CD4-positive, alpha-beta T cell treated with Interleukin-6 for 4 hours (primary cell): ENCODE measurements around the gene DNPH1.

Source experiments
- DNase-seq: peaks from one replicate; pipeline ENCODE4 v3.0.0-alpha.2; 2020; ENCODE audit warnings: mixed read lengths

Gene DNPH1

GRCh38 chr6:43207286-43207685 is 22.0 kb downstream of the DNPH1 start:
- DNase-seq, result no peak

GRCh38 chr6:43205849-43206248 is 23.4 kb downstream of the DNPH1 start:
- no peak for DNase-seq

GRCh38 chr6:43204271-43205105 is 24.8 kb downstream of the DNPH1 start:
- DNase-seq, result no peak

GRCh38 chr6:43203718-43204095 is 25.6 kb downstream of the DNPH1 start:
- no peak for DNase-seq

- DNase-seq, result no peak
Measured at GRCh38 chr6:43203029-43203717, 26.1 kb downstream of the DNPH1 start.

- no peak for DNase-seq
Measured at GRCh38 chr6:43202451-43202850, 26.8 kb downstream of the DNPH1 start.

- DNase-seq, result no peak
Measured at GRCh38 chr6:43200541-43200940, 28.7 kb downstream of the DNPH1 start.

- no peak for DNase-seq
Measured at GRCh38 chr6:43199912-43200311, 29.4 kb downstream of the DNPH1 start.

- no peak for DNase-seq
Measured at GRCh38 chr6:43196337-43196736, 32.9 kb downstream of the DNPH1 start.

GRCh38 chr6:43193929-43194328 is 35.4 kb downstream of the DNPH1 start:
- no peak for DNase-seq

- no peak for DNase-seq
Measured at GRCh38 chr6:43192911-43193310, 36.4 kb downstream of the DNPH1 start.

GRCh38 chr6:43189776-43190304 is 39.4 kb downstream of the DNPH1 start:
- DNase-seq, result no peak

GRCh38 chr6:43188426-43188825 is 40.9 kb downstream of the DNPH1 start:
- DNase-seq, result no peak

GRCh38 chr6:43187821-43188220 is 41.5 kb downstream of the DNPH1 start:
- DNase-seq, result no peak

GRCh38 chr6:43186706-43187105 is 42.6 kb downstream of the DNPH1 start:
- DNase-seq, result no peak

- no peak for DNase-seq
Measured at GRCh38 chr6:43186019-43186418, 43.3 kb downstream of the DNPH1 start.

- peak; percentile 53 for DNase-seq
Measured at GRCh38 chr6:43185391-43185985, 43.8 kb downstream of the DNPH1 start.

- DNase-seq, result no peak
Measured at GRCh38 chr6:43184268-43184985, 44.9 kb downstream of the DNPH1 start.

- no peak for DNase-seq
Measured at GRCh38 chr6:43183441-43183840, 45.8 kb downstream of the DNPH1 start.

- peak; percentile 87 for DNase-seq
Measured at GRCh38 chr6:43181942-43182860, 47.1 kb downstream of the DNPH1 start, which contains the start of gene CUL9. TSS of gene CUL9 (plus strand) at chr6:43182196. CDS start at chr6:43184311, 2,115 bp downstream.

- no peak for DNase-seq
Measured at GRCh38 chr6:43181621-43181941, 47.7 kb downstream of the DNPH1 start.

- DNase-seq, result no peak
Measured at GRCh38 chr6:43180985-43181384, 48.3 kb downstream of the DNPH1 start.
